Astrocyte of the spinal cord (primary cell): ENCODE measurements around the gene BRD7.

Experiments used
- DNase-seq: peaks from one replicate; pipeline ENCODE4 v3.0.0; 2011; ENCODE audit warnings: low read depth, low spot score
- H3K4me3 ChIP-seq: 2 replicates; pipeline ENCODE4 v1.5.1; 2011; ENCODE audit warnings: low read depth, mild to moderate bottlenecking, low read length, moderate library complexity
- in situ Hi-C: cut with HindIII; loops from 2 replicates; pipeline ENCODE4 v1.10.0; 2017; ENCODE audit warnings: low sequenced_read_pairs
- TF ChIP-seq, protein P1 (sequence below): IDR thresholded peaks from 2 replicates; pipeline ENCODE4 v1.5.1; 2012; ENCODE audit warnings: low read depth, mild to moderate bottlenecking, low read length, inconsistent platforms

Gene BRD7

DNA sequence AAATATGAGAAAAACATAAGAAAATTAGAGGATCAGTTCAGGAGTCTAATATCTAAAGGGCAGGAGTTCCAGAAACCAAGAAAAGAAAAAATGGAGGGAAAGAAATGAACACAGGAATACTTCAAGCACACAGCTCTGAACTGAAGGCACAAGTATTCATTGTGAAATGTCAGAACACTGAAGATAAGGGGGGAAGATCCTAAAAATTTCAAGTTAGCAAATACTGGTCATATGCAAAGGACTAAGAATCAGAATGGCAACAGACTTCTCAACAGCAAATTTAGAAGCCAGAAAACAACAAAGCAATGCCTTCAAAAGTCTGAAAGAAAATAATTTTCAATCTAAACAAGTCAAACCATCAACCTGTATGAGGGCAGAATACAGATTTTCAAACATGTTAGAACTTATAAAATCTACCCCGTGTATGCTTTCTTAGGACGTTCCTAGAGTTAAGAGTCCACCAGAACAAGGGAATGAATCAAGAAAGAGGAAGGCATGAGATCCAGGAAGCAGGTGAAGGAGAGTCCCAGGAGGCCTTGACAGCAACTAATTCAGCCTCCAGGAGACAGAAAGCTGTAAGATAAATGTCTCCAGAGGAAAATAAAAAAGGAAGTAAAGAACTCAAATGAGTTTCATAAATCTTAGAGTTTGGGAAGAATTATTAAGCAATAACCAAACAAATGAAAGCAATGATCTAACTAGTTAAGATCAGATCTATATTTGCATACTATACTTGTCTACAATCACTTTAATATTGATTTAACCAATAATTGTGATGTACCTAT, 2.8 kb downstream of the BRD7 start:
- in situ Hi-C loops = no loop called here
- TF ChIP-seq, protein P1, sequence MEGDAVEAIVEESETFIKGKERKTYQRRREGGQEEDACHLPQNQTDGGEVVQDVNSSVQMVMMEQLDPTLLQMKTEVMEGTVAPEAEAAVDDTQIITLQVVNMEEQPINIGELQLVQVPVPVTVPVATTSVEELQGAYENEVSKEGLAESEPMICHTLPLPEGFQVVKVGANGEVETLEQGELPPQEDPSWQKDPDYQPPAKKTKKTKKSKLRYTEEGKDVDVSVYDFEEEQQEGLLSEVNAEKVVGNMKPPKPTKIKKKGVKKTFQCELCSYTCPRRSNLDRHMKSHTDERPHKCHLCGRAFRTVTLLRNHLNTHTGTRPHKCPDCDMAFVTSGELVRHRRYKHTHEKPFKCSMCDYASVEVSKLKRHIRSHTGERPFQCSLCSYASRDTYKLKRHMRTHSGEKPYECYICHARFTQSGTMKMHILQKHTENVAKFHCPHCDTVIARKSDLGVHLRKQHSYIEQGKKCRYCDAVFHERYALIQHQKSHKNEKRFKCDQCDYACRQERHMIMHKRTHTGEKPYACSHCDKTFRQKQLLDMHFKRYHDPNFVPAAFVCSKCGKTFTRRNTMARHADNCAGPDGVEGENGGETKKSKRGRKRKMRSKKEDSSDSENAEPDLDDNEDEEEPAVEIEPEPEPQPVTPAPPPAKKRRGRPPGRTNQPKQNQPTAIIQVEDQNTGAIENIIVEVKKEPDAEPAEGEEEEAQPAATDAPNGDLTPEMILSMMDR = no peak
- H3K4me3 ChIP-seq = no peak overlapping the region
- DNase-seq = no peak

DNA sequence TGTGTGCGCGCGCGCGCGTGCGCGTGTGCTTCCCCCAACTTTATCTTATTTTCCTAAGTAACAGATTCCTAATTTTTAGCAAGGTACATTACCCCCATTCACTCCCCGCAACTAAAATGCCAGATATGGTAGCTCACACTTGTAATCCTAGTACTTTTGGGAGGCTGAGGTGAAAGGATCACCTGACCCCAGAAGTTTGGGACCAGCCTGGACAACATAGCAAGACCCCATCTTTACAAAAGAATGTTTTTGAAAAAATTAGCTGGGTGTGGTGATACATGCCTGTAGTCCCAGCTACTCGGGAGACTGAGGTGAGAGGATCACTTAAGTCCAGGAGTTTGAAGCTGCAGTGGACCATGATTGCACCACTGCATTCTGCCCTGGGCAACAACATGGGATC, 5.1 kb downstream of the BRD7 start:
- no peak for DNase-seq
- H3K4me3 ChIP-seq = no peak overlapping the region
- TF ChIP-seq, protein P1 = no peak
- in situ Hi-C loops = no loop called here

DNA sequence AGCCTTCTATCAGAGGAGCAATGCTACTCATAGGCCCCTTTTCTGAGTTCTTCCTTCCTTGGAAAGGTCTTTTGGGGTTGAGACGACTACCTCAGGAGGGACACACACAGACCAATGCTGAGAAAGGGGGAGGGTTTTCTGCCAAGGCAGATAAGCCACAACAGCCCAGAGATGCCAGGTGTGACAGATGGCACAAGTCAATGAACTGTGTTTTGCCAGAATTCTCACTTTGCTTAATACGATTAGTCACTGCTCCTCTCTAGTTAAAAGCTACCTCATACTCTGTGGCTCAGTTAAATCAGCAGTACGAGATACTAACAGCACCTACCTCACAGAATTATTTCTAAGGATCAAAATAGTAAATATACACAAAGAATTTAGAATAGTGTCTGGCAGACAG, 8.0 kb downstream of the BRD7 start:
- H3K4me3 ChIP-seq = no peak overlapping the region
- TF ChIP-seq, protein P1 = no peak
- in situ Hi-C loops = no loop called here
- DNase-seq = no peak

DNA sequence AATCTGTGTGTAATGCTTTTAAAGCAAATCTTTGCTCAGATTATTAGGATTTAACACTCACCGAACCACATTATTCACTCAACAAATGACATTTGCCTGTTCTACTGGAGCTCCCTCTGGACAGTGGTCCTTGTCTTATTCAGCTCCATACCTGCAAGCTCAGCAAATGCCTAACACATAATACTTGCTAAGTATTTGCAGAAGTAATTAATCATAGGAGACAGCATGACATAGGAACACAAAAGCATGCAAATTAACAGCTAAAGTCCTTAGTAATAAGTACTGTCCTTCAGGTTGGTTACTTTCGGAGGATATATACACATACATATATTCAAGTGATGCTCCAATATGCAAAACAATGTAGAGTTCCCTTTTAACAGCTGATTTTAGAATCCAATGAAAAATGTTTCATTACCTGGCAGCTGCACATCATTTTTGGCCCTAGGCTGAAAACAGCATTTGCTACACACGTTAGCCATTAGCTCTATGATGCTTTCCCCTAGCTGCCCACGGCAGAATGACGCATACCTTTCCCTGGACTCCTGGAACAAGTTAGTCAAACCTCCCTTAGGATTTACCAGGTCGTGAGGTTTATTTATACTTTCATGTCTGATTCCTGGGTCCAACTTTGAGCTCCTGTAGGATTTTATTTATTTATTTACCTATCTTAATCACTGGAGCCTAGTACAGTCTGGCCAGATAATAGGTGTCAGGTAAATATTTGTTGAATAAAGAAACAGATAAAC, 8.6 kb downstream of the BRD7 start:
- no peak for DNase-seq
- no peak overlapping the region for H3K4me3 ChIP-seq
- TF ChIP-seq, protein P1 = no peak
- in situ Hi-C loops = no loop called here

DNA sequence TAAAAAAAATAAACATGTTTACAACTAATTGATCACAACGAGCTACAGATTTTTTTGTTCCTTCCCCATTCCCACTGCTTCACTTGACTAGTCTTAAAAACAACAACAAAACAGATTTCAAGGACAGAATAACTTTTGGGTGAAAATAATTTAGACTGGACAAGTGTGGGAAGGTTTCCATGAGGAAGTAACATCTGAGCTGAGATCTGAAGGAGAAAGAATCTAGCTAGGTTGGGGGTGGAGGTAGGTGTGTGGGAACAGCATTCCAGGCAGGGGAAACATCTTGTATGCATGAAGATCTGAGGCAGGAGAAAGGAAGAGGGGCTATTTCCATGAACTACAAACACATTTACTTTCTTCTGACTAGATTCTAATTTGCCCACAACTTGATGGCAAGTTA, 9.2 kb downstream of the BRD7 start:
- in situ Hi-C loops = no loop called here
- TF ChIP-seq, protein P1 = no peak
- no peak for DNase-seq
- H3K4me3 ChIP-seq = no peak overlapping the region

DNA sequence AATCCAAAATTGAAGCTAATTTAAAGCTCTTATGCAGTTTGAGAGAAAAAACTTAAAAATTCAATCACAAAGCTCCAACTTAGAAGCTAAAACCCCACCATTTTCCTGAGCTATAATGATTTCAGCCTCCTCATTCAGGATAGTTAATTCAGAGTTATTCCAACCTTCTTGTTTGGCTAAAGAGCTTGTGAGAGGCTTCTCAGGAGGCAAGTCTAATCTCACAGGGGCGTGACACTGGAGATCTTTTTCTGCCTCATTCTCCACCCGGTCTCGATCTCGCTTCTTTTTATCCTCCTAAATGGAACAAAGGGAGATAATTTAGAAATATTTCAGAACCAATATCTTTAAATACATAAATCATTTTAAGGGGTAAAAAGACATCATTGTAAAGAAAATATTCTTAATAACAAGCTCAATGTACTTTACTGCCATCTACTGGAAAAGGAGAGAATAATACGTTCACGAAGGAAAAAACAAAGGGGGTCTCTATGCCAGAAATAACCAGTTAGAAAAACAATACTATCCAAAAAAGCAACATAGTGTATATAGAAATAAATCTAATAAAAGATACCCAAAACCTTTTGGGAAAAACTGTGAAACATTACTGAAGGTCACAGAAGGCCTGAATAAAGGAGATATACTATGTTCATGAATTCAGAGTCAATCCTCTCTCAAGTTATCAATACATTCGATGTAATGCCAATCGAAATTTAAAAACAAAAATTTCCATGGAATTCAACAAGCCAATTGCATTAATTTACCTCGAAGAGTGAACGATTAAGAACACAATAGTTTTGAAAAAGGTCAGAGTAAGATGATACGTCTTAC, 13.9 kb downstream of the BRD7 start:
- TF ChIP-seq, protein P1 = peak; percentile 50
- in situ Hi-C loops = no loop called here
- no peak overlapping the region for H3K4me3 ChIP-seq
- DNase-seq = no peak
